ENCODE results near the gene MT1M. TPM values are rescaled to one million over a fixed set of nuclear protein-coding genes. Genes with fewer than 3 reads are reported as not detected.
"Not testable (repeated sequence)": the region's sequence is repeated elsewhere in the genome, so short reads cannot be mapped to it uniquely, and the experiment has no call there.

MT1M gene
- total RNA-seq, 2 donors from 2014 or later, result not detected

DNA sequence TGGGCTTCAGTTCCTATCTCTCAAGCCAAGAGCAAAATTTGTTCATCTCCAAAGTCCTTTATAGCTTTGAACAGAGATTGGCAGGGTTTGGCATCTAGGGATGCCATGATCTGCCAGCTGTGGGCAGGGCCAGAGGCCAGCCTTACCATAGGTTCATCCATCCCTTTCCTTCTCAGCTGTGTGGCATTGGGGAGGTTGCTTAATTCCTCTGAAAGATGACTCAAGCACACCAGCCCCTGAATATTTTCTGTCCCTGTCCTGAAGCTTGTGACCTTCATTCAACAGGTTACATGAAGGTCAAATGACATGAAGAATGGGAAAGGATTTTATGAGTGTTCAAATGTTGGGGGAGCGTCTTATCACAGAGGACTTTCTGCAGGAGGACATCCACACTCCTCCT, 32.0 kb downstream of the MT1M start:
- H3K27ac Mint-ChIP-seq, result no peak overlapping the region
- no peaks in the 10 kb centered on the region for H3K9me3 Mint-ChIP-seq
- H3K4me3 Mint-ChIP-seq, result no peak overlapping the region
- peaks cover 28% of the 10 kb centered on the region for H3K36me3 Mint-ChIP-seq (ENCODE audit: low read depth)
- no peak for ATAC-seq (replicated peaks)
- H3K4me1 Mint-ChIP-seq, result peaks cover 18% of the 10 kb centered on the region
- H3K27me3 Mint-ChIP-seq, result peaks cover 27% of the 10 kb centered on the region

DNA sequence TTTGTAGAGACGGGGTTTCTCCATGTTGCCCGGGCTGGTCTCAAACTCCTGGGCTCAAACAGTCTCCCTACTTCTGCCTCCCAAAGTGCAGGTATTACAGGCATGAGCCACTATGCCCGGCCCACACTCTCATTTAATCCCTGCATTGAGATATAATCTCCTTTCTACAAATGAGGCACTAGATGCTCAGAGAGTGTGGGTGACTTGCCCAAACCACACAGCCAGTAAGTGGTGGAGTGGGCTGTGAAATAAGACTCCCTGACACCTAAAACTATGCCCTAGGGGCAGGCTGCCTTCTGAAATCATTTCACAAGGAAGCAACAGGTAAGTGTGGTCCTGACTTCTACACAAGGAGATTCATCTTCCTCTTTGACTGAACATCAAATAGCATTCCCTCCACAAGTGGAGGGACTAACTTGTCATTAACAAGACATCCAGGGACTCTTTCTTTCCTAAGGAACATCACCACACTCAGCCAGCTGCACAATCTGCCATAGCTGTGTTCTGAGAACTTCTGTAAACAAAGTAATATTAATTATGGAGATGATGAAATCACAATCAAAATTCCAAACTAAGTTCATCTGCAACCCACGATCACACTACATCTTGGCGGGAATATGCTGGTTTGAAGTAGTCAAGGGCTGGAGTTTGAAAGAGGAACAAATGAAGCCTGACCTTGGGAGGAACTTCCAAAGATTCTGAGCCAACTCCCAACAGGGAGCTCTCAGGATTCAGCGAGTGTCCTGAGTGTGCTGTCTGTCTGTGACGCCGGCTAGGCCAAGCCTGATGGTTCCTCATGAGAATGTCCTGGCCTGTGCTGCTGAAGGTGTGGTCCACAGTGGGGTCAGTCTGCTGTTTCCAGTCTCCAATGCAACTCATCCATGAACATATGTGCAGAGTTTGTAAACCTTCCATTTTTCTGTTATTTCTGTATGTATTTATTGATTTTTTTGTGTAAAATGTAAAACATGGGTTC, 33.1 kb downstream of the MT1M start:
- not testable (repeated sequence) for H3K4me3 Mint-ChIP-seq; ATAC-seq (replicated peaks); H3K9me3 Mint-ChIP-seq; H3K27ac Mint-ChIP-seq
- Mint-ChIP-seq H3K4me1 (peaks cover 18% of the 10 kb centered on the region), H3K27me3 (peaks cover 33% of the 10 kb centered on the region), H3K36me3 (ENCODE audit: low read depth) (peaks cover 28% of the 10 kb centered on the region)

DNA sequence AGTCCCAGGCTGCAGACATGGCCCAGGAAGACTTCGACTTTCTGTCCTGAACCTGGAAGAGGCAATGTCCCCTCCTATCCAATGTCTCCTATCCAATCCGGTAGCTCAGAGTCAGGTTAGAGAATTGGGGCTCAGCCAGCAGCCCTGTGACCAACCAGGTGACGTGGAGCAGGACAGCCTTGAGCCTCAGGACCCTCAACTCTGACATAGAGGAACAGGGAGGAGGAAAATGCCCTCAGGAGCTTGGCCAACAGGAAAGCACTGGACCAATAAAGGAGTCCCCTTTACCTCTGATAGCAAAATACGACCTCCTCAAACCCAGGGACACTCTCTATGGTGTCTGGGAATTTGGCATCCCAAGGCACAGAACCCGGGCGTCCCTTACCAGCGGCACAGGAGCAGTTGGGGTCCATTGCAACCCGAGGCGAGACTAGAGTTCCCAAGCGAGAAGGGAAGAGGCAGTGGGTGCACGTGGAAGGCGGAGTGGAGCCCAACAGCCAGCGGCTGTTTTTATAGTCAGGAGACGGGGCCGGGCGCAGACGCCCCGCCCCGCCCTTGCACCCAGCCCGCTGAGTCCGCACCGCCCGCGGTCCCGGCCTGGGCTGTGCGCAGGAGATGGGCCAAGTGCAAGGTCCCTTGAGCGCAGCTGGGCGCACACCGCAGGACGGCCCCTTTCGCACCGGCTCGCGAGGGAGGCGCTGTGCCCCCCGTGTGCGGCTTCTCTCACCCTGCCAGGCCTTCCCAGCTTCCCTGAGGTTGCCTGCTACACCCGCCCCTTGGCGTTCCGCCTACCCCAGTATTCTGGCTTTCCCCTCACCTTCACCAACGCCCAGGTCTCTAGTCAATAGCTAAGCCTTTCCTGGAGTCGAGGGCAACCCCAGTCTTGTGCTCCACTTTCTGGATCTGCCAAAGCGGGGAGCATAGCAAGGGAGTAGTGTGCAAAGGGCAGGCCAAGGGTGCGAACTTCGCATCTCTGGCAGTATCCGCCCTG, 35.4 kb downstream of the MT1M start, which contains the start of gene MT1G:
MT1G (minus strand) TSS at position 485 of the 991 bp plus-strand sequence; CDS start at position 413, 72 bp downstream.
- ATAC-seq (replicated peaks), result no peak
- H3K27ac Mint-ChIP-seq, result no peak within 1 kb of the TSS
- no peaks in the 10 kb centered on the region for H3K9me3 Mint-ChIP-seq
- H3K36me3 Mint-ChIP-seq (ENCODE audit: low read depth), result peaks cover 28% of the 10 kb centered on the region
- H3K27me3 Mint-ChIP-seq, result peaks cover 40% of the 10 kb centered on the region
- H3K4me3 Mint-ChIP-seq, result peak within 1 kb of the TSS; percentile 20
- H3K4me1 Mint-ChIP-seq, result peaks cover 14% of the 10 kb centered on the region

DNA sequence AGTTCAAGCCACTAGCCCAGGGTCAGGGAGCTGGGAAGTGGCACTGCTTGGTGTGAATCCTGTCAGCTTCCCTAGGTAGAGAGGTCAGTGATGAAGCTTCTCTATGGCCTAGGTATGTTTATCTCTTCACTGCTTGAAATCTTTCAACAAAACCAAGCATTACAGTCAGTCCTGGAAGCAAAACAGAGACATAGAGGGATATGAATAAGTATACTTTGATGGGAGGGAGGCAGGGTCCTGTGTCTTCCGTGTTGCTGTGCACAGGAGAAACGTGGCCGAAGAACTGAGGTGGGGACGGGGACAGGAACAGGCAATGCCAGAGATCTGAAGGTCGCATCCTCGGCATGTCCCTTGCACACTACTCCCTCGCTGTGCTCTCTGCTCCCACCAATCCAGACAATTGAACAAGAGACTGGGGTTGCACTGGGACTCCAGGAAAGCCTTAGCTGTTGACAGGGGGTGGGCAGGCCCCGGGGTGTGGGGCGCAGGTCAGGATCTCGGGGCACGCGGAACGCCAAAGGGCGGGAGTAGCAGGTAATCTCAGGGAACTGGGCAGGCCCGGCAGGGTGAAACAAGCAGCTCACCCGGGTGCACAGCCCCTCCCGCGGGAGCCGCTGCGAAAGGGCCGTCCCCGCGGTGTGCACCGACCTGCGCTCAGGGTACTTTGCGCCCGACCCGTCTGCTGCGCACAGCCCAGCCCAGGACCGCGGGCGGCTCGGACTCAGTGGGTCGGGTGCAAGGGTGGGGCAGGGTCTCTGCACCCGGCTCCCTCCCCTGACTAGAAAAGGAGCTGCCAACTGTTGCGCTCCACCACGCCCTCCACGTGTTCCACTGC, 36.8 kb downstream of the MT1M start, which contains the start of gene MT1H:
MT1H (plus strand) TSS at position 810 of the 835 bp plus-strand sequence. CDS start 71 bp downstream, outside the sequence.
- Mint-ChIP-seq H3K4me1 (peaks cover 8% of the 10 kb centered on the region), H3K9me3 (no peaks in the 10 kb centered on the region), H3K27ac (no peak within 1 kb of the TSS), H3K36me3 (ENCODE audit: low read depth) (peaks cover 28% of the 10 kb centered on the region), H3K27me3 (peaks cover 37% of the 10 kb centered on the region), H3K4me3 (peak within 1 kb of the TSS; percentile 20)
- no peak for ATAC-seq (replicated peaks)

DNA sequence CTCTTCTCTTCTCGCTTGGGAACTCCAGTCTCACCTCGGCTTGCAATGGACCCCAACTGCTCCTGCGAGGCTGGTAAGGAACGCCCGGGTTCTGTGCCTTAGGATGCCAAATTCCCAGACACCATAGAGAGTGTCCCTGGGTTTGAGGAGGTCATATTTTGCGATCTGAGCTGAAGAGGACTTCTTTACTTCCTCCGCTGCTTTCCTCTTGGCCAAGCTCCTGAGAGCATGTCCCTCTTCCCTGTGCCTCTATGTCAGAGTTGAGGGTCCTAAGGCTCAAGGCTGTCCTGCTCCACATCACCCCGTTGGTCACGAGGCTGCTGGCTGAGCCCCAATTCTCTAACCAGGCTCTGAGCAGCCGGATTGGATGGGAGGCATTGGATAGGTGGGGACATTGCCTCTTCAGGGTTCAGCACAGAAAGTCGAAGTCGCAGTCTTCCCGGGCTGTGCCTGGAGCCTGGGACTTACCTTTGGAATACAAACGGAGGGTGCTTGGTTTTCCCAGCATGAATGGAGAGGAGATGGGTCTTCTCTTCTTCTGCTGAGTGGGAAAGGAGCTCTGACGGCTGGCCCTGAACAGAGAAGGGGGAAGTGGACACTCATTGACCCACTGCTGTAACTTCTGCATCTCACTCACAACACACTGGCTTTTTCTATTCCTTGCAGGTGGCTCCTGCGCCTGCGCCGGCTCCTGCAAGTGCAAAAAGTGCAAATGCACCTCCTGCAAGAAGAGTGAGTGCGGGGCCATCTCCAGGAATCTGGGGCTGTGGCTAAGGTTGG, 37.6 kb downstream of the MT1M start:
- Mint-ChIP-seq H3K4me3 (no peak overlapping the region), H3K9me3 (no peaks in the 10 kb centered on the region), H3K4me1 (peaks cover 10% of the 10 kb centered on the region), H3K27ac (no peak overlapping the region), H3K36me3 (ENCODE audit: low read depth) (peaks cover 21% of the 10 kb centered on the region), H3K27me3 (peaks cover 37% of the 10 kb centered on the region)
- no peak for ATAC-seq (replicated peaks)

DNA sequence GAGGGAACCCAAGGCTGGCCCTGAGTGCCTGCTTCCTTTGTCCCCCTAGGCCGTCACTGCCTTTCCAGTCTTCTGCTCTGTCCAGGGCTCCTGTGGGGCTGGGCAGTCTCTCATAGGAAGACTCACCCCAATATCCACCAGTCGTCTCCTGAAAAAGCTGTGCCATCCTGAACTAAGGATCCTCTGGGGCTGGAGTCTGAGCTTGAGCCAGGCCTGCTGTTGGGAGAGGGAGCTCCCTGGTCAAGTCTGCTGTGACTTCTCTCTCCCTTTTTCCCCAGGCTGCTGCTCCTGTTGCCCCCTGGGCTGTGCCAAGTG, 38.1 kb downstream of the MT1M start:
- Mint-ChIP-seq H3K27me3 (peaks cover 42% of the 10 kb centered on the region), H3K4me3 (no peak overlapping the region), H3K36me3 (ENCODE audit: low read depth) (peaks cover 17% of the 10 kb centered on the region), H3K4me1 (peaks cover 15% of the 10 kb centered on the region), H3K27ac (no peak overlapping the region), H3K9me3 (no peaks in the 10 kb centered on the region)
- ATAC-seq (replicated peaks), result no peak

DNA sequence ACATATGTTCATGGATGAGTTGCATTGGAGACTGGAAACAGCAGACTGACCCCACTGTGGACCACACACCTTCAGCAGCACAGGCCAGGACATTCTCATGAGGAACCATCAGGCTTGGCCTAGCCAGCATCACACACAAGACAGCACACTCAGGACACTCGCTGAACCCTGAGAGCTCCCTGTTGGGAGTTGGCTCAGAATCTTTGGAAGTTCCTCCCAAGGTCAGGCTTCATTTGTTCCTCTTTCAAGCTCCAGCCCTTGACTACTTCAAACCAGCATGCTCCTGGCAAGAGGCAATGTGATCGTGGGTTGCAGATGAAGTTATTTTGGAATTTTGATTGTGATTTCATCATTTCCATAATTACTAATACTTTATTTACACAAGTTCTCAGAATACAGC, 39.2 kb downstream of the MT1M start:
- peaks cover 39% of the 10 kb centered on the region for H3K27me3 Mint-ChIP-seq
- ATAC-seq (replicated peaks); H3K27ac Mint-ChIP-seq; H3K36me3 Mint-ChIP-seq (ENCODE audit: low read depth); H3K9me3 Mint-ChIP-seq; H3K4me3 Mint-ChIP-seq: not testable (repeated sequence)
- peaks cover 15% of the 10 kb centered on the region for H3K4me1 Mint-ChIP-seq

DNA sequence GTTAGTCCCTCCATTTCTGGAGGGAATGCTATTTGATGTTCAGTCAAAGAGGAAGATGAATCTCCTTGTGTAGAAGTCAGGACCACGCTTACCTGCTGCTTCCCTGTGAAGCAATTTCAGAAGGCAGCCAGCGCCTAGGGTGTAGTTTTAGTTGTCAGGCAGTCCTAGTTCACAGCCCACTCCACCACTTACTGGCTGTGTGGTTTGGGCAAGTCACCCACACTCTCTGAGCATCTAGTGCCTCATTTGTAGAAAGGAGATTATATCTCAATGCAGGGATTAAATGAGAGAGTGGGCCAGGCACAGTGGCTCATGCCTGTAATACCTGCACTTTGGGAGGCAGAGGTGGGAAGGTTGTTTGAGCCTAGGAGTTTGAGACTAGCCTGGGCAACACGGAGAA, 39.7 kb downstream of the MT1M start:
- ATAC-seq (replicated peaks), result peak; percentile 38
- not testable (repeated sequence) for H3K36me3 Mint-ChIP-seq (ENCODE audit: low read depth); H3K9me3 Mint-ChIP-seq; H3K27ac Mint-ChIP-seq; H3K4me3 Mint-ChIP-seq
- Mint-ChIP-seq H3K4me1 (peaks cover 15% of the 10 kb centered on the region), H3K27me3 (peaks cover 39% of the 10 kb centered on the region)

DNA sequence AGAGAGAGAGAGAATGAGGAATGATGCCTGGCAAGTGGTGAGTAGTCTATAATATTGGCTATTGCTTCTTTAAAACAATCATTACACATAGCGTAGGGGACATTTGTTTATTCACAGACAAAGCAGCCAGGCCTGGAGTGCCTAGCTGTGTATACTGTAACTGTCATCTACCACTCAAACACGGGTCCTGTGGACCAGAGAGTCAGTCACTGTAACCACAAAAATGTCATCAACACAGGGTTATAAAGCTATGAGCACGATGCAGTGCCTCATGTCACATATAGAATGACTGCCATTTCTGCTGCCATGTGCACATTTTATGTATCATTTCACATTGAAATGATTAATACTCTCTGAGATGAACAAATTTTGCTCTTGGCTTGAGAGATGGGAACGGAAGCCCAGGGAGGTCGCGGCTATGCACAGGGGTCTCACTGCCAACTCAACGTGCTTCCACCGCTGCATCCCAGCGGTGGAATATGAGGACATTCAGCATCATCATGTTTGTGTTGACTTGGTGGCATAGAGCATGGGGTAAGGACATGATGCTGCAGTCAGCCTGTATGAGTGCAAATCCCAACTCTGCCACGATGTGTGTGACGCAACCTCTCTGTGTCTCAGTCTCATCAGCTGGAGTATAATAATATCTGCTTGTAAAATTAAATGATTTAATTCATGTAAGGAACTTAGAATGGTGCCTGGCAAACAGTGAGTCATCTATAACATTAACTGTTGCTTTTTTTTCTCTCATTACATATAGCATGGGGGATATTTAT, 40.5 kb downstream of the MT1M start:
- H3K36me3 Mint-ChIP-seq (ENCODE audit: low read depth), result peaks cover 7% of the 10 kb centered on the region
- H3K27ac Mint-ChIP-seq, result no peak overlapping the region
- H3K27me3 Mint-ChIP-seq, result peaks cover 32% of the 10 kb centered on the region
- ATAC-seq (replicated peaks), result peak; percentile 61
- no peak overlapping the region for H3K4me3 Mint-ChIP-seq
- H3K9me3 Mint-ChIP-seq, result no peaks in the 10 kb centered on the region
- peaks cover 15% of the 10 kb centered on the region for H3K4me1 Mint-ChIP-seq

DNA sequence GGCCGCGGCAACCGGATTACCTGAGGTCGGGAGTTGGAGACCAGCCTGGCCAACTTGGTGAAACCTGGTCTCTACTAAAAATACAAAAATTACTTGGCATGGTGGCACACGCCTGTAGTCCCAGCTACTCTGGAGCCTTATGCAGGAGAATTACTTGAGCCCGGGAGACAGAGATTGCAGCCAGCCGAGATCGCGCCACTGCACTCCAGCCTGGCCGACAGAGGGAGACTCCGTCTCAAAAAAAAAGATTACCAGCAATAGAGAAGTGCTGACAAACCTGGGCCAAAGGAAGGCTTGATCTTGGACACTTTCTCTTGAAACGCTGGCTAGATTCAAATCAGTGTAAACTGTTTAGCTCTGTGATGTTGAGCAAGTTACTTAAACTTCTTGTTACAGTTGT, 41.5 kb downstream of the MT1M start:
- Mint-ChIP-seq H3K9me3 (no peaks in the 10 kb centered on the region), H3K4me1 (peaks cover 8% of the 10 kb centered on the region), H3K4me3 (no peak overlapping the region), H3K27me3 (peaks cover 24% of the 10 kb centered on the region), H3K36me3 (ENCODE audit: low read depth) (peaks cover 1% of the 10 kb centered on the region), H3K27ac (no peak overlapping the region)
- no peak for ATAC-seq (replicated peaks)

DNA sequence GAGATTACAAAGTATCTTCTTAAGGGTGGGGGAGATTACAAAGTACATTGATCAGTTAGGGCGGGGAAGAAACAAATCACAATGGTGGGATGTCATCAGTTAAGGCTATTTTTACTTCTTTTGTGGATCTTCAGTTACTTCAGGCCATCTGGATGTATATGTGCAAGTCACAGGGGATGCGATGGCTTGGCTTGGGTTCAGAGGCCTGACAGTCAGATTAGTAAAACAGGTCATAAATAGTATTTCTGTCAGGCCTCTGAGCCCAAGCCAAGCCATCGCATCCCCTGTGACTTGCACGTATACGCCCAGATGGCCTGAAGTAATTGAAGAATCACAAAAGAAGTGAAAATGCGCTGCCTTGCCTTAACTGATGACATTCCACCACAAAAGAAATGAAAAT, 42.1 kb downstream of the MT1M start:
- H3K9me3 Mint-ChIP-seq; H3K36me3 Mint-ChIP-seq (ENCODE audit: low read depth); H3K27ac Mint-ChIP-seq; H3K4me1 Mint-ChIP-seq; ATAC-seq (replicated peaks); H3K4me3 Mint-ChIP-seq: not testable (repeated sequence)
- peaks cover 19% of the 10 kb centered on the region for H3K27me3 Mint-ChIP-seq

DNA sequence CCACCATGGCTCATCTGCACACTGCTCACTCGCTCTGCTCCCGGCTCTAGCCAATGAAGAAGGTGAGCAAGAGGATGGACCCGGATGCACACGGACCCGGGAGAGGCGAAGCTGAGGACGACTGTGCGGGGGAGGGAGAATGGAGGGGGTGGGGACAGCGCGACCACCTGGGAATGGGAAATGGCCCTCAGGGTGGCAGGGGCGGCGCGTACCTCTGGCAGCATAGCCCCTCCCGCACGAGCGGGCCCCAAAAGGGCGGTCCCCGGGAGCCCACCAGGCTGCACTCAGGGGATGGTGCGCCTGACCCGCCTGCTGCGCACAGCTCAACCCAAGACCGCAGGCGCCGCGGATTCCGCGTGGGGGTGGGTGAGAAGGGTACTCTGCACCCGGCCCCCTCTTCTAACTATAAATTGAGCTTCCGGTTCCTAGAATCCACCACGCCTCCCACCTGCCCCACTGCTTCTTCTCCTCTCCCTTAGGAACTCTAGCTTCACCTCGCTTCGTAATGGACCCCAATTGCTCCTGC, 43.3 kb downstream of the MT1M start:
- Mint-ChIP-seq H3K9me3 (no peaks in the 10 kb centered on the region), H3K4me3 (peak overlapping the region; percentile 58), H3K27ac (peak overlapping the region; percentile 39), H3K27me3 (peaks cover 11% of the 10 kb centered on the region), H3K4me1 (peaks cover 11% of the 10 kb centered on the region), H3K36me3 (ENCODE audit: low read depth) (no peaks in the 10 kb centered on the region)
- ATAC-seq (replicated peaks), result no peak
